GM19455 (cell line): ENCODE results near the gene ZNF524.

ENCODE experiments used
- ATAC-seq: cut with Tn5 transposase; IDR thresholded peaks from one replicate; pipeline ENCODE4 v1.9.1; 2021; ENCODE audit not compliant: unreplicated experiment

Gene ZNF524

DNA sequence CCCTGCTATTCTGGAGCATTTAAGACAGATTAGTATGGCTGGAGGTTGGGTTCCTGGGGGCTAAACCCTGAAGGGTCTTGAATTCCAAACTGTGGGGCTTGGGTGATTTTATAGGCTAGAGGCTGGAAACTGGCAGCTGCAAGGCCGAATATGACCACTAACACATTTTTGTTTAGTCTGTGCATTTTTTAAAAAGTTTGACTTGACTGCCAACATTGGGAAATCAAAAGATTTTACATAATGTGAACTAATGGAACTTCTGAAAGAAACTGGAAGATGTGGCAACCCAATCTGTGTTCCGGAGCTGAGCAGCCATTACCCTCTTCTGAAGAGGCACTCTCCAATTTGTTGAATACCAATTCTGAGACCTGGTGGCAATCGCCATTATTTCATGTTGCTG is 19.2 kb downstream of the ZNF524 start:
- no peak for ATAC-seq

- no peak for ATAC-seq
Measured at GRCh38 chr19:55620410-55621204, 20.5 kb downstream of the ZNF524 start.

DNA sequence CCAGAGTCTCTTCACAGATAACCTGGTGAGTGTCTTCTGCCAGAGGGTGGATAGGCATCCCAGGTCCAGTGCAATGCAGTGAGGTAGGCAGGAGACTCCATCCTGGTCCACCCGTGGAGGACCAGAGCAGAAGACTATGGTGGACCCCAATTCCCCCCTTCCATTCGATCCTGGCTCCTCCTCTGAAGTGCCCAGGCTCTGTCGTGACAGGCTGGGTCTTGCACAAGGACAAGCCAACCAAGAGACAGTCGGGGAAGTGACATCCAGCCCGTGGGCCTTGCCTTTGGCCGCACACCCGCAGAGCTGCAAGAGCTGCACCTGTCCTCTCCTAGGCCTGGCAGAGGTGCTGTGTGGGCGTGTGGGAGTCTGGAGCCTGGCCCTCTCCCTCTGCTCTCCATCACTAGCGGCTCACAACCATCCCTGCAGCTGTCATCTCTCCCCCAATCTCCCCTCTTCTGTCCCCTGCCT is 21.2 kb downstream of the ZNF524 start:
- ATAC-seq, result no peak

GRCh38 chr19:55621673-55622231 is 21.7 kb downstream of the ZNF524 start:
- no peak for ATAC-seq

DNA sequence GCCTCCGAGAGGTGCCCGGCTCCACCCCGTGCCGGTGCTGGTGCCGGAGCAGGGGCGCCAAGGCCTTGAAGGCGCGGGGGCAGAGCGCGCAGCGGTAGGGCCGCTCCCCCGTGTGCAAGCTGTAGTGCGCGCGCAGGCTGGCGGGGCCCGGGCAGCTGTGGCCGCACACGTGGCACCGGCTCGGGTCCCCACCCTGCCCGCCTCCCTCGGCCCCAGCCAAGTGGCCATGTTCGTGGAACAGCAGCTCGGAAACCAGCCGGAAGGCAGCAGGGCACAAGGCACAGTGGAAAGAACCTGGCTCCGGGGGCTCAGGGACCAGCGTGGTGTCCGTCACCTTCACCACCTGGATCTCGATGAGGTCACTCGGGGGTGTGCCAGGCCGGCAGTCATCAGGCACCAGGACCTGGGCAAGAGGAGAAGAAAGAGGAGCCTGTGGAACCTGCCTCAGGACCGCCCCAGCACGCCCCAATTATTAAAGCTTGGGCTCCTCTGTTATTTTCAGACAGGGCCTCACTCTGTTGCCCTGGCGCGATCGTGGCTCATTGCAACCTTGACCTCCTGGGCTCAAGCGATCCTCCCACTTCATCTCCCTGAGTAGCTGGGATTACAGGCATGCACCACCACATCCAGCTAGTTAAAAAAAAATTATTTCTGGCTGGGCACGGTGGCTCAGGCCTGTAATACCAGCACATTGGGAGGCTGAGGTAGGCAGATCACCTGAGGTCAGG is 22.3 kb downstream of the ZNF524 start:
- no peak for ATAC-seq

DNA sequence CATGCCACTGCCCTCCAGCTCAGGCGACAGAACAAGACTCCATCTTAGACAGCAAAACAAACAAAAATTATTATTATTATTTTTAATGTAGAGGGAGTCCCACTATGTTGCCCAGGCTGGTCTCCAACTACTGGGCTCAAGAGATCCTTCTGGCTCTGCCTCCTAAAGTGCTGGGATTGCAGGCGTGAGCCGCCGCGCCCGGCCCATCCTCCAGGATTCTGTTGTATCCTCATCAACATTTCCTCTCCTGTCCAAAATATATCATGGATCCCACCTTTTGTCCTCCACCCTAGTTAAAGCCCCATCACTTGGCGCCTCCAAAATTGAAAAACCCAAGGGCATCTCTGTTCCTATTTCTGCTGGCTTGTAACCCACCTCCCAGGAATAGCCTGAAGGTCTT is 23.0 kb downstream of the ZNF524 start:
- no peak for ATAC-seq

DNA sequence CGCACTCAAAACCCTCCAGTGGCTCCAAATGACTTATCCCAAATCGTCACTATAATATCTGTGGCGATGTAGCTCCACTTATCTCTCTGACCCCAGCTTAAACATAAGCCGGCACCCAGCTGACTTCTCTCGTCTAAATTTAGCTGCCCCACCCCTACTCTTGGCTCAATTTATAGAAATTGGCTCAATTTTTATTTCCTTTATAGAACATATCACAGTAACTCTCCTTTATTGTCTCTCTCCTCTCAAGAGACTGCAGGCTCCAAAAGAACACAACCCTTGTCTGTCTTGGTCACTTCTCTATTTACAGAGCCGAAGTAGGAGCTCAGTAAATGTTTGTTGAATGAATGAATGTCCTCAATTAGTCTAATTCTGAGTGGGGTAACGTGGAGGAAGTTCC is 23.5 kb downstream of the ZNF524 start:
- no peak for ATAC-seq

DNA sequence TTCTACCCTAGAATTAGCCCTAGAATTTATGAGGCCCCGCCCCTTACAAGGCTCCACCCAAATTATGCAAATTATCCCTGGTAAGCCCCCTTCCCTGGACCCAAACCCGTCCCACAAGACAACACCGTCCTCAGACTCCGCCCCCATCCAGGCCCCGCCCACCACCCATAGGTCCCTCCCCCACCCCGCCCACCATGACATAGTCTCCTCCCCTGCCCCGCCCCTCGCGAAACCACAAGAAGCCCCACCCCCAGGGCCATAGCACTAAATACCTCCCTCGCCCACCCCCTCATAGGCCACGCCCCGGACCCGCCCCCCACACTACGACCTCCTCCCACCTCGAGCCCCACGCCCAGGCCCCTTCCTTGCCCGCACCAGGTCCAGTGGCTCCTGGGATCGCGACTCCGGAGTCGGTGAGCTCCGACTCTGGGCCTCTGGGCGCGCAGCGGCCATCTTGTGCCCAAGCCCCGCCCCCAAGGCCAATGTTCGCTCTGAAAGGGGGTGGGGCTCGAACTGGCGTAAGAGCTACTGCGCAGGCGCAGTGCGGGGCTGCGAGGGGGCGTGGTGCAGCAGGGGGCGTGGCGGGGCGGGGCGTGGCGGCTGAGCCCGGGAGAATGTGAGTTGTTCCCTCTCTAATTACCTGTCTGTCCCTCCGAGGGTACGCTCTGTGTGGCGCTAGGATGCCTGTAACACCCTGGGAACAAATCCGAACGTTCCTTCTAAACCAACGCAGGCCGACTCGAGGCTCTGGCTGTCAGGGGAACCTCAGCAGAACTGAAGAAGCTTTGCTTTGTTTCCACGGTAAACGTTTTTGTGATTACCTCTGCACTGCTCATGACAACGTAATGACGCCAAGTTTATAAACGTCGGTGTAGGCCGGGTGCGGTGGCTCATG is 24.3 kb downstream of the ZNF524 start, which contains the start of gene ZNF784:
Gene ZNF784 (minus strand): TSS at position 458 of the 895 bp plus-strand sequence. CDS start 5 bp downstream, at position 453.
- no peak for ATAC-seq

DNA sequence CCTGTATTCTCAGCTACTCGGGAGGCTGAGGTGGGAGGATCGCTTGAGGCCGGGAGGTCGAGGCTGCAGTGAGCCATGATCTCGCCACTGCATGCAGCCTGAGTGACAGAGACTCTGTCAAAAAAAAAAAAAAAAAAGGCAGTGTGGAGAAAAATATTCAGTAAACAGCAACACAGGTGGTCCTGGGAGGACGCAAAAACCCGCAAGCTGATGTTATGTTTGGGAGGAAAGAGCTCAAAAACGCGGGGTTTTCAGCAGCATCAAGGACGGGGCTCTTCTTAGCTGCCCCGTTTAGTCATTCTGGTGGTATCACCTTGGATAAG is 24.9 kb downstream of the ZNF524 start:
- no peak for ATAC-seq

DNA sequence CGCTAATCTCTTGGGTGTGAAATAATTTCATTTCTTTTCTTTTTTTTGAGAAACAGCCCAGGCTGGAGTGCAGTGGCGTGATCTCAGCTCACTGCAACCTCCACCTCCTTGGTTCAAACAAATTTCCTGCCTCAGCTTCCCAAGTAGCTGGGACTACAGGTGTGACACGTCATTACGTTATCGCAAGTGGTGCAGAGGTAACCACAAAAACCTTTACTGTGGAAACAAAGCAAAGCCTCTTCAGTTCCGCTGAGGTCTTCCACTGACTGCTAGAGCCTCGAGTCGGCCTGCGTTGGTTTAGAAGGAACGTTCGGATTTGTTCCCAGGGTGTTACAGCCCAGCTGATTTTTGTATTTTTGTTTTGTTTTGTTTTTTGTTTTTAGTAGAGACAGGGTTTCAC is 26.3 kb downstream of the ZNF524 start:
- ATAC-seq, result no peak

GRCh38 chr19:55632463-55632834 is 32.4 kb downstream of the ZNF524 start:
- no peak for ATAC-seq

DNA sequence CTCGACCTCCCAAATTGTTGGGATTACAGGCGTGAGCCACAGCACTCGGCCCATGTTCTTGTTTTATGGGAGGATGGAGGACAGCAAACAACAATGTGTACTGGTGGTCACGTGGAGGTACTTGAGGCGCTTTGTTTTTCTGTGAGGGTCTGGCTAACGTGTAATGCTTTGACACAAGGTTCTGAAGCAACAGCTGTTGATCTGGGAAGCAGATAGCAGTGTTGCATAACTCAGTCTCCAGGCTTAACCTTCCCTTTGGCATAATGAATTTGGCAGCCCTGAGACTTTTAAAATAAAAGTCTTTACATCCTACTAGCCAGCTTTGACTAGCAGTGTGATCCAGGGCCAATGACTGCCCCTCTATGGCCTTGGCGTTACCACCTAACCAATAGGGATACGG is 33.8 kb downstream of the ZNF524 start:
- no peak for ATAC-seq

DNA sequence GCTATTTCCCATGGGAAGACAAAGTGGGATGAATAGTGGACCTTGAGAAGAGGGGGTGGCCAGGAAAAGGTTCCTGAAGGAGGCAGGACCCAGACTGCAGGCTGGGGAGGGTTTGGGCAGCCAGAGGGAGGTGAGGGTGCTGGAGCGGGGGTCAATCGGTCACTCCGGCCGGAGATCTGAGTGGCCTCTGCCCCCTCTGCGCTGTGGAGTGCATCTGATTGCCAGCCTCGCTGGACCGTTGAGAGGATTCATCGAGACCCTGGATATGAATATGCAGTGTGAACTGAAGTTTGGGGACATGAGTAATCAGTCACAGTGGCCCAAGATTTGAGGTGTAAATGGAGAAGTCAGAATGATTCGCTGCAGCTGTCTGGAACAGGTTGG is 35.2 kb downstream of the ZNF524 start:
- ATAC-seq, result no peak

DNA sequence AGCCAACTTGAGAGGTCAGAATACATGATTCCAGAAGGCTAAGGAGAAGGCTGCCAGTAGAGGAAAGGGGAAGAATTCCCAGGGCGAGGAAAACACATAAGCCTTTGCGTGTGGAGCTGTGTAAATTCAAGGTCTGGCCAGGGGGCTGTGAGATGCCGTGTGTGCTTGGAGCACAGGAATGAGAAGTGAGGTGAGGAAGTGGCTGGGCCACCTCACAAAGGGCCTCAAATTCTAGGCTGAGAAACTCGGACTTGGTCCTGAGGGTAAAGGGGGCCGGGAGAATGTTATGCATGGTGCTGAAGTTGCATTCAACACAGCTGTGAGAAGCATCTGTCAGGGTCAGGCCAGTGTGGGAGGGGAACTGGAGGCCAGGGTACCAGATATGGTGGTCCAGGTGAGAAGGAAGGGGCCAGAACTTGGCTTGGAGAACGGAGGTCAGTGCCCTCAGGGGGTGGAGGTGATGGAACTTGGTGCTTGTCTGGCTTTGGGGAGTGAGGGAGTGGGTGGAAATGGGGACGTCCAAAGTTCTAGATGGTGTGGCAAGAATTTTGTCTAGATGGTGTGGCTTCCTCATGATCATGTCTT is 35.9 kb downstream of the ZNF524 start:
- ATAC-seq, result no peak

- ATAC-seq, result no peak
Measured at GRCh38 chr19:55636723-55637122, 36.6 kb downstream of the ZNF524 start.

GRCh38 chr19:55637534-55637933 is 37.4 kb downstream of the ZNF524 start:
- no peak for ATAC-seq

GRCh38 chr19:55638864-55639359 is 38.8 kb downstream of the ZNF524 start:
- no peak for ATAC-seq

DNA sequence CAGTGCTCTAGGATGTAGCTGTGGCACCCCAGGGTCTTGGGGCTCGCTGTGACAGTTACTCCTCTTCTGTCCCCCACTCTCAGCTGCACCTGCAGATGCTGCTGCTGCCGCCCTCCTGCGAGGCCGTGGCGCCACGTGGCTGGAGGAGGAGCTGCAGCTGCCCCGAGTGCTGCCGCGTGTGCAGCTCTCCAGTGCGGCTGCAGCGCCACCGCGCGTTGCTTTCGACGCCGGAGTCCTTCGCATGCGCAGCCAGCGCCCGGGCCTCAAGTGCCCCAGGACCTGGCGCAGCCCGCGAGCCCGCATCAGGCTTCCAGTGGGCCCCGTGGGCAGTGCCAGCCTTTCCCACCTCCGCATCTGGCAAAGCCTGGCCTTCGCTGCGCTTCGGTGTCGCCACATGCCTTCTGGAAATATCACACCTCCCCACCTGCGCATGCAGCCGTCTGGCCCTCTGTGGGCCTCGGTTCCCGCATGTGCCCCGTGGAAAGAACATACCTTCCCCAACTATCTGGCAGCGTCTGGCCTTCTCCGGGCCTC is 40.0 kb downstream of the ZNF524 start:
- ATAC-seq, result no peak

- no peak for ATAC-seq
Measured at GRCh38 chr19:55640577-55641425, 40.7 kb downstream of the ZNF524 start, which contains the start of gene ZNF580. TSS of gene ZNF580 (plus strand) at chr19:55641002. CDS start at chr19:55642509, 1,507 bp downstream.
